Lung (tissue), 12 donors: ENCODE measurements around the gene SLC30A7. TPM values are rescaled to one million over a fixed set of nuclear protein-coding genes. Genes with fewer than 3 reads are reported as not detected.

Experiments used
- ATAC-seq: fragments of 200-7000 bp; cut with Tn5 transposase; one replicate; pipeline ENCODE4 v1.9.1; 2020; ENCODE audit warnings: moderate number of reproducible peaks; ENCODE audit not compliant: insufficient read depth, low FRiP score
- DNase-seq, 3 donors: peaks; one replicate each; pipeline ENCODE4 v3.0.0-alpha.2; 2013 to 2017
- H3K27ac ChIP-seq, 2 donors: one replicate each; pipeline ENCODE4 v1.5.1; 2013; ENCODE audit warnings: mild to moderate bottlenecking in 2 of 2, moderate library complexity in 2 of 2, control low read depth in 1 of 2, inconsistent platforms in 1 of 2, low read depth in 1 of 2, low read length in 1 of 2
- H3K27me3 ChIP-seq, 3 donors: one replicate each; pipeline ENCODE4 v1.5.1; 2013; ENCODE audit warnings: low read length in 2 of 3; ENCODE audit not compliant: control insufficient read depth in 3 of 3, insufficient read depth in 3 of 3
- H3K36me3 ChIP-seq, 4 donors: one replicate each; pipeline ENCODE4 v1.5.1; 2013; ENCODE audit warnings: low read length in 4 of 4, mild to moderate bottlenecking in 1 of 4, moderate library complexity in 1 of 4; ENCODE audit not compliant: control insufficient read depth in 4 of 4, insufficient read depth in 4 of 4
- H3K4me1 ChIP-seq, 5 donors: one replicate each; pipeline ENCODE4 v1.5.1; 2013; ENCODE audit warnings: low read length in 5 of 5, mild to moderate bottlenecking in 2 of 5, moderate library complexity in 1 of 5; ENCODE audit not compliant: control insufficient read depth in 5 of 5, insufficient read depth in 5 of 5
- H3K4me3 ChIP-seq: one replicate; pipeline ENCODE4 v1.5.1; 2013; ENCODE audit warnings: mild to moderate bottlenecking, control low read depth, moderate library complexity
- H3K9ac ChIP-seq, 2 donors: one replicate each; pipeline ENCODE4 v1.5.1; 2013; ENCODE audit warnings: low read length in 2 of 2, control low read depth in 1 of 2; ENCODE audit not compliant: insufficient read depth in 1 of 2
- H3K9me3 ChIP-seq, 4 donors: one replicate each; pipeline ENCODE4 v1.5.1; 2013; ENCODE audit warnings: low read length in 3 of 4, mild to moderate bottlenecking in 1 of 4, moderate library complexity in 1 of 4; ENCODE audit not compliant: control insufficient read depth in 4 of 4, insufficient read depth in 3 of 4
- CTCF ChIP-seq: IDR thresholded peaks from 2 replicates; pipeline ENCODE4 v1.5.1; 2012; ENCODE audit warnings: mild to moderate bottlenecking; ENCODE audit errors: control extremely low read depth, extremely low read depth
- WGBS, 2 donors: extraction: QIAGEN DNeasy Blood & Tissue Kit; methylation state at CpG; one replicate each; pipeline ENCODE4 v1.1.7; 2013; 5-methylcytosine and 5-hydroxymethylcytosine counted together
- polyA plus RNA-seq, 2 donors: library from polyadenylated mRNA; stranded (reverse); fragments of 200-250 nt; gene quantifications; one replicate each; pipeline ENCODE4 v1.2.1, GENCODE V29; 2013
- total RNA-seq, 2 donors: library from RNA; depleted of rRNA in 1 of 2; stranded (reverse); fragments of >200 nt in 1 of 2; gene quantifications; one replicate each; pipeline ENCODE4 v1.2.1, GENCODE V29; 2014 to 2021
- donor health status: control.
- donor health status: control.
- donor health status: Bipolar disorder and iron deficiency.
- donor health status: healthy.
- donor health status: DM: yes; HTN: yes; CAD: no.

The SLC30A7 gene
- total and polyA plus RNA-seq, 4 donors, result 7.6 to 33.9 (median 19.6) TPM

GRCh38 chr1:100995198-100995988, 99.5 kb downstream of the SLC30A7 start:
- 31 to 40% methylated on average over 4 of the region's 4 CpGs for WGBS, 2 donors
- Histone ChIP-seq H3K4me3 (no peak overlapping the region), H3K9me3 (no peaks in the 10 kb centered on the region), H3K36me3 (peaks cover 3 to 8% (median 5%) of the 10 kb centered on the region in 4 donors), H3K9ac (peak overlapping the region in 1 of 2 donors; percentile 58), H3K4me1 (peaks cover 0 to 61% (median 21%) of the 10 kb centered on the region in 5 donors), H3K27ac (peak overlapping the region in 1 of 2 donors; percentile 21), H3K27me3 (no peaks in the 10 kb centered on the region)
- DNase-seq (peak; percentile 44 to 96 (median 95)), ATAC-seq (no peak)
- no peak for TF ChIP-seq CTCF

GRCh38 chr1:100998426-100998825, 102.5 kb downstream of the SLC30A7 start:
- peak in 2 of 3 donors; percentile 76 to 80 for DNase-seq
- Histone ChIP-seq H3K36me3 (peaks cover 5 to 12% (median 8%) of the 10 kb centered on the region in 4 donors), H3K9ac (no peak overlapping the region), H3K9me3 (no peaks in the 10 kb centered on the region), H3K27me3 (no peaks in the 10 kb centered on the region), H3K4me3 (no peak overlapping the region), H3K27ac (no peak overlapping the region), H3K4me1 (peaks cover 0 to 81% (median 21%) of the 10 kb centered on the region in 5 donors)
- 93 to 100% methylated on average over 1 of the region's 1 CpG for WGBS, 2 donors
- no peak for ATAC-seq
- TF ChIP-seq CTCF, result no peak

- no peak for TF ChIP-seq CTCF
- peaks cover 4 to 12% (median 8%) of the 10 kb centered on the region in 4 donors for H3K36me3 ChIP-seq
- H3K9me3 ChIP-seq, result no peaks in the 10 kb centered on the region
- peaks cover 0 to 89% (median 31%) of the 10 kb centered on the region in 5 donors for H3K4me1 ChIP-seq
- H3K27me3 ChIP-seq, result no peaks in the 10 kb centered on the region
- H3K4me3 ChIP-seq, result no peak overlapping the region
- 87 to 92% methylated on average over 2 of the region's 2 CpGs for WGBS, 2 donors
- H3K9ac ChIP-seq, result no peak overlapping the region
- DNase-seq (no peak), ATAC-seq (no peak)
- H3K27ac ChIP-seq, result no peak overlapping the region
These were observed 104.4 kb downstream of the SLC30A7 start for GRCh38 chr1:101000131-101000873.
